Measurements from ENCODE around the gene SELENOM.
"Not testable (repeated sequence)": the region's sequence is repeated elsewhere in the genome, so short reads cannot be mapped to it uniquely, and the experiment has no call there.

SELENOM gene

GRCh38 chr22:31082606-31083376, 24.6 kb downstream of the SELENOM start:
- no peak for DNase-seq (ENCODE audit: low read depth)
- peak overlapping the region; percentile 88 for H3K4me3 ChIP-seq (ENCODE audit: low read depth, low read length)

- H3K4me3 ChIP-seq (ENCODE audit: low read depth, low read length), result peak overlapping the region; percentile 88
Observed at GRCh38 chr22:31081963-31082605, 25.3 kb downstream of the SELENOM start.

GRCh38 chr22:31080848-31081649, 26.3 kb downstream of the SELENOM start, which contains the start of gene SMTN:
Gene SMTN (plus strand): TSS chr22:31081318. CDS start chr22:31083259, 1,941 bp downstream.
- H3K4me3 ChIP-seq (ENCODE audit: low read depth, low read length), result peak within 1 kb of the TSS; percentile 88
- DNase-seq (ENCODE audit: low read depth), result peak; percentile 57

More at GRCh38 chr22:31081963-31082605, 25.3 kb downstream of the SELENOM start:
- DNase-seq (ENCODE audit: low read depth), result no peak

- DNase-seq (ENCODE audit: low read depth), result no peak
- peak overlapping the region; percentile 88 for H3K4me3 ChIP-seq (ENCODE audit: low read depth, low read length)
Observed at GRCh38 chr22:31080164-31080847, 27.1 kb downstream of the SELENOM start.

GRCh38 chr22:31079095-31079642, 28.2 kb downstream of the SELENOM start:
- no peak for DNase-seq (ENCODE audit: low read depth)
- no peak overlapping the region for H3K4me3 ChIP-seq (ENCODE audit: low read depth, low read length)

- not testable (repeated sequence) for H3K4me3 ChIP-seq (ENCODE audit: low read depth, low read length); DNase-seq (ENCODE audit: low read depth)
Observed at GRCh38 chr22:31078389-31078788, 29.0 kb downstream of the SELENOM start.

GRCh38 chr22:31077681-31078080, 29.7 kb downstream of the SELENOM start:
- H3K4me3 ChIP-seq (ENCODE audit: low read depth, low read length), result no peak overlapping the region
- no peak for DNase-seq (ENCODE audit: low read depth)

- H3K4me3 ChIP-seq (ENCODE audit: low read depth, low read length), result no peak overlapping the region
- no peak for DNase-seq (ENCODE audit: low read depth)
Observed at GRCh38 chr22:31075961-31076360, 31.4 kb downstream of the SELENOM start.

GRCh38 chr22:31073545-31074145, 33.7 kb downstream of the SELENOM start:
- not testable (repeated sequence) for DNase-seq (ENCODE audit: low read depth); H3K4me3 ChIP-seq (ENCODE audit: low read depth, low read length)

- not testable (repeated sequence) for H3K4me3 ChIP-seq (ENCODE audit: low read depth, low read length); DNase-seq (ENCODE audit: low read depth)
Observed at GRCh38 chr22:31073125-31073524, 34.2 kb downstream of the SELENOM start.

- not testable (repeated sequence) for DNase-seq (ENCODE audit: low read depth); H3K4me3 ChIP-seq (ENCODE audit: low read depth, low read length)
Observed at GRCh38 chr22:31069691-31070314, 37.6 kb downstream of the SELENOM start.

- no peak overlapping the region for H3K4me3 ChIP-seq (ENCODE audit: low read depth, low read length)
- DNase-seq (ENCODE audit: low read depth), result no peak
Observed at GRCh38 chr22:31068970-31069369, 38.4 kb downstream of the SELENOM start.

- no peak for DNase-seq (ENCODE audit: low read depth)
- no peak overlapping the region for H3K4me3 ChIP-seq (ENCODE audit: low read depth, low read length)
Observed at GRCh38 chr22:31064369-31064768, 43.0 kb downstream of the SELENOM start.

GRCh38 chr22:31062566-31063230, 44.7 kb downstream of the SELENOM start:
- no peak for DNase-seq (ENCODE audit: low read depth)

GRCh38 chr22:31059663-31060062, 47.7 kb downstream of the SELENOM start:
- DNase-seq (ENCODE audit: low read depth); H3K4me3 ChIP-seq (ENCODE audit: low read depth, low read length): not testable (repeated sequence)

More at GRCh38 chr22:31062566-31063230, 44.7 kb downstream of the SELENOM start:
- no peak overlapping the region for H3K4me3 ChIP-seq (ENCODE audit: low read depth, low read length)

GRCh38 chr22:31056986-31057599, 50.3 kb downstream of the SELENOM start:
- DNase-seq (ENCODE audit: low read depth), result no peak
- no peak overlapping the region for H3K4me3 ChIP-seq (ENCODE audit: low read depth, low read length)

GRCh38 chr22:31055635-31056159, 51.7 kb downstream of the SELENOM start:
- H3K4me3 ChIP-seq (ENCODE audit: low read depth, low read length), result no peak overlapping the region
- DNase-seq (ENCODE audit: low read depth), result peak; percentile 98
